Measurements from ENCODE around the gene NUDT7.

NUDT7 gene

GRCh38 chr16:77690416-77690815 lies 31.9 kb upstream of the NUDT7 start:
- Histone ChIP-seq H3K27me3 (ENCODE audit: control insufficient read depth, insufficient read depth, low read length) (no peaks in the 10 kb centered on the region), H3K4me3 (ENCODE audit: low read length) (no peak overlapping the region), H3K4me1 (ENCODE audit: control insufficient read depth, insufficient read depth, low read length) (no peaks in the 10 kb centered on the region), H3K9ac (ENCODE audit: low read length) (no peak overlapping the region), H3K36me3 (ENCODE audit: control insufficient read depth, insufficient read depth, low read length) (no peaks in the 10 kb centered on the region), H3K9me3 (ENCODE audit: control insufficient read depth, low read length) (no peaks in the 10 kb centered on the region)

DNA sequence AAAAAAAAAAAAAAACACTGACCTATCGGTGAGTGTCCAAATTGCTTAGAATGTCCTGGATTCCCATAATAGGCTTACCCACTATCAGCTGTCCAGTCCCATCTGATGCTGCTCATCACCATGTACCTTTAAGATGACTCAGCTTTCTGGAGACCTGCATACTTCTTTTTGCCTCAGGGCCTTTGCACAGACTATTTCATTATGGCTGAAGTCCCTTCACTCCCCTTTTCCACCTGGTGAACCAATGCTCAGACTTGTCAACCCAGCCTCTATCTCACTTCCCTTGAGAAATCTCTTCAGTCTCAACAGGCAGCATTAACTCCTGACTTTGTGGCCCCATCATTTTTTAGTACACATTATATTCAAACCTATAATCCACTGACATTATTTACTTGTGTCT lies 29.7 kb upstream of the NUDT7 start:
- Histone ChIP-seq H3K4me3 (ENCODE audit: low read length) (no peak overlapping the region), H3K9me3 (ENCODE audit: control insufficient read depth, low read length) (no peaks in the 10 kb centered on the region), H3K27me3 (ENCODE audit: control insufficient read depth, insufficient read depth, low read length) (no peaks in the 10 kb centered on the region), H3K9ac (ENCODE audit: low read length) (no peak overlapping the region), H3K36me3 (ENCODE audit: control insufficient read depth, insufficient read depth, low read length) (no peaks in the 10 kb centered on the region), H3K4me1 (ENCODE audit: control insufficient read depth, insufficient read depth, low read length) (no peaks in the 10 kb centered on the region)

GRCh38 chr16:77696149-77696548 lies 26.2 kb upstream of the NUDT7 start:
- H3K4me3 ChIP-seq (ENCODE audit: low read length), result no peak overlapping the region
- no peaks in the 10 kb centered on the region for H3K4me1 ChIP-seq (ENCODE audit: control insufficient read depth, insufficient read depth, low read length)
- no peaks in the 10 kb centered on the region for H3K27me3 ChIP-seq (ENCODE audit: control insufficient read depth, insufficient read depth, low read length)
- H3K9me3 ChIP-seq (ENCODE audit: control insufficient read depth, low read length), result no peaks in the 10 kb centered on the region
- no peaks in the 10 kb centered on the region for H3K36me3 ChIP-seq (ENCODE audit: control insufficient read depth, insufficient read depth, low read length)
- H3K9ac ChIP-seq (ENCODE audit: low read length), result no peak overlapping the region

GRCh38 chr16:77700846-77701245 lies 21.5 kb upstream of the NUDT7 start:
- no peaks in the 10 kb centered on the region for H3K27me3 ChIP-seq (ENCODE audit: control insufficient read depth, insufficient read depth, low read length)
- no peaks in the 10 kb centered on the region for H3K9me3 ChIP-seq (ENCODE audit: control insufficient read depth, low read length)
- H3K36me3 ChIP-seq (ENCODE audit: control insufficient read depth, insufficient read depth, low read length), result no peaks in the 10 kb centered on the region
- H3K4me1 ChIP-seq (ENCODE audit: control insufficient read depth, insufficient read depth, low read length), result no peaks in the 10 kb centered on the region
- H3K9ac ChIP-seq (ENCODE audit: low read length), result no peak overlapping the region
- no peak overlapping the region for H3K4me3 ChIP-seq (ENCODE audit: low read length)

DNA sequence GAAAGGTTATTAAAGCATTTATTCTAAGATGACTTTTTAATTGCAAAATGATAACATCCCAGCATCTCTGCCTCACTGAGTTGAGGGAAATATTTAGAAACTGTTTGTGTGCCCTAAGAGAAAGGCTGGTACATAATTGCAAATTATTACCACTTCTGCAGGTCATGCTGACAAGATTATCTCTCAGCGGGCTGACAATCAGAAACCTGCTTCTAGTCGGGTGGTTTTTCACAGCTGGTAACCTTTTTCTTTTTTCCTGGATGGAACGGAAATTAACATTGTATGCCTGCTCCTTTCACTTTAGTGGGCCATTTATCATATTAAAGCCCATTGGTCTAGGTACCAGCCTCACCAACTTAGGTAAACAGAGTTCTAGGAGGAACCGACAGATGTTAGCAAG lies 17.0 kb upstream of the NUDT7 start:
- no peaks in the 10 kb centered on the region for H3K27me3 ChIP-seq (ENCODE audit: control insufficient read depth, insufficient read depth, low read length)
- no peak overlapping the region for H3K4me3 ChIP-seq (ENCODE audit: low read length)
- H3K36me3 ChIP-seq (ENCODE audit: control insufficient read depth, insufficient read depth, low read length), result no peaks in the 10 kb centered on the region
- H3K9me3 ChIP-seq (ENCODE audit: control insufficient read depth, low read length), result no peaks in the 10 kb centered on the region
- no peak overlapping the region for H3K9ac ChIP-seq (ENCODE audit: low read length)
- no peaks in the 10 kb centered on the region for H3K4me1 ChIP-seq (ENCODE audit: control insufficient read depth, insufficient read depth, low read length)

DNA sequence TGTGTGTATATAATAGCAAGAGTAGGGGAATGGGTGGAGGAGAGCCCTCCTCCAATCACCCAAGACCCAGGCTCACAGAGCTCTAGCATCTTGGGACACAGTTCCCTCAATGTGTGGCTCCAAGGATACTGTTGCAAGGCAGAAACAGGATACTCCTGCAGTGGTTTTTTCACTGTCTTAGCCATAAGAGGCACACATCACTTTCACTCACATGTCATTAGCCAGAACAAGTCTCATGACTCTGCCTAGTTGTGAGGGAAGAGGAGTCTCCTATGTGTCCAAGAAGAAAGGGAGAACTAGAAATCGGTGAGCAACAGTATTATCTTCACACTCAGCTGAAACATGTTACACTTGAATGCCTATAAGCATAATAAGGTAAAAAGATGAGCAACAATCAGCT lies 11.1 kb upstream of the NUDT7 start:
- H3K4me3 ChIP-seq (ENCODE audit: low read length), result no peak overlapping the region
- no peaks in the 10 kb centered on the region for H3K27me3 ChIP-seq (ENCODE audit: control insufficient read depth, insufficient read depth, low read length)
- peaks cover 5% of the 10 kb centered on the region for H3K4me1 ChIP-seq (ENCODE audit: control insufficient read depth, insufficient read depth, low read length)
- H3K9ac ChIP-seq (ENCODE audit: low read length), result no peak overlapping the region
- no peaks in the 10 kb centered on the region for H3K9me3 ChIP-seq (ENCODE audit: control insufficient read depth, low read length)
- no peaks in the 10 kb centered on the region for H3K36me3 ChIP-seq (ENCODE audit: control insufficient read depth, insufficient read depth, low read length)

DNA sequence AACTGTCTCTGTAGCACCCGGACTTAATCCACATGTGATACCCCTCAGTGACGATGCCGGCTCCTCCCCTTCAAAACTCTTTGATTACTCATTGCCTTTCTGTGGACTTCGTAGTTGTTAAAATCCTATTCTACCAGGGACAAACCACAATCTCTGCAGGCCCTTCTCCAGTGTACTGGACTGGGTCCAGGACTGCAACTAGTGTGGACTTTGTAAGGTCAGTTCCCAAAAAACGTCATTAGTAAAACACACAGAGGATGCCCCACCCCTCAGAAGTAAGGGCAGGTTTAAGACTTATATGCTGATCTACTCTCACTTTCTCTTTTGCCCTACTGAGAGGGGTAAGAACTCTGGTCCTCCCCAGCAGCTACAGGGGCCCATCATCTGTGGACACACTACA lies 10.5 kb upstream of the NUDT7 start:
- H3K27me3 ChIP-seq (ENCODE audit: control insufficient read depth, insufficient read depth, low read length), result no peaks in the 10 kb centered on the region
- no peak overlapping the region for H3K4me3 ChIP-seq (ENCODE audit: low read length)
- H3K9me3 ChIP-seq (ENCODE audit: control insufficient read depth, low read length), result no peaks in the 10 kb centered on the region
- no peaks in the 10 kb centered on the region for H3K36me3 ChIP-seq (ENCODE audit: control insufficient read depth, insufficient read depth, low read length)
- no peak overlapping the region for H3K9ac ChIP-seq (ENCODE audit: low read length)
- H3K4me1 ChIP-seq (ENCODE audit: control insufficient read depth, insufficient read depth, low read length), result peaks cover 5% of the 10 kb centered on the region

- no peaks in the 10 kb centered on the region for H3K9me3 ChIP-seq (ENCODE audit: control insufficient read depth, low read length)
- H3K4me1 ChIP-seq (ENCODE audit: control insufficient read depth, insufficient read depth, low read length), result peaks cover 5% of the 10 kb centered on the region
- H3K9ac ChIP-seq (ENCODE audit: low read length), result no peak overlapping the region
- H3K36me3 ChIP-seq (ENCODE audit: control insufficient read depth, insufficient read depth, low read length), result no peaks in the 10 kb centered on the region
- no peak overlapping the region for H3K4me3 ChIP-seq (ENCODE audit: low read length)
- no peaks in the 10 kb centered on the region for H3K27me3 ChIP-seq (ENCODE audit: control insufficient read depth, insufficient read depth, low read length)
These were observed 7.2 kb upstream of the NUDT7 start for GRCh38 chr16:77715145-77715544.

DNA sequence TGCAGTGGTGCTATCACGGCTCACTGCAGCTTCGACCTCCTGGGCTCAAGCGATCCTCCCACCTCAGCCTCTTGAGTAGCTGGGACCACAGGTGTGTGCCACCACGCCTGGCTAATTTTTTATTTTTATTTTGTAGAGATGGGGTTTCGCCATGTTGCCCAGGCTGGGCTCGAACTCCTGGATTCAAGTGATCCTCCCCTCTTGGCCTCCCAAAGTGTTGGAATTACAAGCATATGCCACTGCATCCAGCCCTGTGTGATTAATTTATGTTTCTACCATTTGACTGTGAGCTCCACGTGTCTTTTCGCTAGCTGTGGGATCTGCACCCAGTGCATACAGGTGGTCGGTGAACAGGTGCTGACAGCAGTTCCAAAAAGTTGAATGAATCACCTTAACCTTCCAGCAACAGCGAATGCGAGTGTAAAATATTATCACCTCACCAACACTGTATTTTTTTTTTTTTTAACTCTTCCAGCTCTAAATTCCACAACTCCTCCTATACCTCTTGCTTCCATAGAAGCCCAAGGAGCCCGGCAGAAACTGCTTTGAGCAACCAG lies 484 bp upstream of the NUDT7 start:
- Histone ChIP-seq H3K4me1 (ENCODE audit: control insufficient read depth, insufficient read depth, low read length) (peaks cover 7% of the 10 kb centered on the region), H3K4me3 (ENCODE audit: low read length) (no peak overlapping the region), H3K9me3 (ENCODE audit: control insufficient read depth, low read length) (no peaks in the 10 kb centered on the region), H3K27me3 (ENCODE audit: control insufficient read depth, insufficient read depth, low read length) (no peaks in the 10 kb centered on the region), H3K36me3 (ENCODE audit: control insufficient read depth, insufficient read depth, low read length) (no peaks in the 10 kb centered on the region), H3K9ac (ENCODE audit: low read length) (no peak overlapping the region)

DNA sequence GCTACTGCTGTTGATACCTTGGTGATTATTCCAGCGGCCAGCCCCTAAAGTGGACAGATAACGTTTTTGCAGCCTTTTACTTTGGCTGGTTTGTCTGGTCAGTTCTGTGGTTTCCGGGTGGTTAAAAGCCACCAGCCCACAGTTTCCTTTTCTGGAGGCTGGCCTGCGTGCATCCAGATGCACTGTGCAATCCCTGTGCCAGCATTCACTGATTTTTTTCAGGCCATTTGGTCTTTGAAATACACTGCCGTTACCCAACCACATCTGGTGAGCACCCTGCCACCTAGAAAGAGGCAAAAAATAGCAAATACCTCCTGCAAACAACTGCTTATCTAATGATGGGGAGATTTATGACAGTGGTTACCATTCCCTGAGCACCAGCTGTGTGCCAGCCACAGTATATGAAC lies 797 bp downstream of the NUDT7 start:
- Histone ChIP-seq H3K9me3 (ENCODE audit: control insufficient read depth, low read length) (no peaks in the 10 kb centered on the region), H3K36me3 (ENCODE audit: control insufficient read depth, insufficient read depth, low read length) (no peaks in the 10 kb centered on the region), H3K27me3 (ENCODE audit: control insufficient read depth, insufficient read depth, low read length) (no peaks in the 10 kb centered on the region), H3K4me1 (ENCODE audit: control insufficient read depth, insufficient read depth, low read length) (peaks cover 7% of the 10 kb centered on the region), H3K9ac (ENCODE audit: low read length) (peak overlapping the region; percentile 94), H3K4me3 (ENCODE audit: low read length) (peak overlapping the region; percentile 91)

GRCh38 chr16:77724174-77724573 lies 1.9 kb downstream of the NUDT7 start:
- H3K4me1 ChIP-seq (ENCODE audit: control insufficient read depth, insufficient read depth, low read length), result peaks cover 7% of the 10 kb centered on the region
- no peaks in the 10 kb centered on the region for H3K36me3 ChIP-seq (ENCODE audit: control insufficient read depth, insufficient read depth, low read length)

GRCh38 chr16:77729951-77730350 lies 7.6 kb downstream of the NUDT7 start:
- Histone ChIP-seq H3K4me1 (ENCODE audit: control insufficient read depth, insufficient read depth, low read length) (no peaks in the 10 kb centered on the region), H3K27me3 (ENCODE audit: control insufficient read depth, insufficient read depth, low read length) (no peaks in the 10 kb centered on the region), H3K4me3 (ENCODE audit: low read length) (no peak overlapping the region), H3K9me3 (ENCODE audit: control insufficient read depth, low read length) (no peaks in the 10 kb centered on the region), H3K9ac (ENCODE audit: low read length) (no peak overlapping the region), H3K36me3 (ENCODE audit: control insufficient read depth, insufficient read depth, low read length) (no peaks in the 10 kb centered on the region)

More at GRCh38 chr16:77724174-77724573, 1.9 kb downstream of the NUDT7 start:
- Histone ChIP-seq H3K27me3 (ENCODE audit: control insufficient read depth, insufficient read depth, low read length) (no peaks in the 10 kb centered on the region), H3K9ac (ENCODE audit: low read length) (no peak overlapping the region), H3K9me3 (ENCODE audit: control insufficient read depth, low read length) (no peaks in the 10 kb centered on the region), H3K4me3 (ENCODE audit: low read length) (no peak overlapping the region)

All from mucosa of stomach (tissue), 1 donor.